ENCODE data around the gene CLNK.

Gene CLNK

GRCh38 chr4:10458177-10458576 lies 226.4 kb downstream of the CLNK start:
- H3K27me3 ChIP-seq (ENCODE audit: control insufficient read depth in 1 of 2, insufficient read depth in 2 of 2, low read length in 2 of 2) = peaks cover 12 to 25% of the 10 kb centered on the region in 2 donors
- H3K27ac ChIP-seq (ENCODE audit: low read length) = no peak overlapping the region
- no peak overlapping the region for H3K4me3 ChIP-seq (ENCODE audit: low read length in 2 of 2)
- peaks cover 15% of the 10 kb centered on the region for H3K4me1 ChIP-seq (ENCODE audit: control insufficient read depth, insufficient read depth, low read length)
- peaks cover 4 to 6% of the 10 kb centered on the region in 2 donors for H3K36me3 ChIP-seq (ENCODE audit: control insufficient read depth in 2 of 2, insufficient read depth in 2 of 2, low read length in 2 of 2)
- H3K9me3 ChIP-seq (ENCODE audit: control insufficient read depth in 2 of 2, low read length in 2 of 2) = no peaks in the 10 kb centered on the region
- H3K9ac ChIP-seq (ENCODE audit: low read length in 2 of 2) = no peak overlapping the region

DNA sequence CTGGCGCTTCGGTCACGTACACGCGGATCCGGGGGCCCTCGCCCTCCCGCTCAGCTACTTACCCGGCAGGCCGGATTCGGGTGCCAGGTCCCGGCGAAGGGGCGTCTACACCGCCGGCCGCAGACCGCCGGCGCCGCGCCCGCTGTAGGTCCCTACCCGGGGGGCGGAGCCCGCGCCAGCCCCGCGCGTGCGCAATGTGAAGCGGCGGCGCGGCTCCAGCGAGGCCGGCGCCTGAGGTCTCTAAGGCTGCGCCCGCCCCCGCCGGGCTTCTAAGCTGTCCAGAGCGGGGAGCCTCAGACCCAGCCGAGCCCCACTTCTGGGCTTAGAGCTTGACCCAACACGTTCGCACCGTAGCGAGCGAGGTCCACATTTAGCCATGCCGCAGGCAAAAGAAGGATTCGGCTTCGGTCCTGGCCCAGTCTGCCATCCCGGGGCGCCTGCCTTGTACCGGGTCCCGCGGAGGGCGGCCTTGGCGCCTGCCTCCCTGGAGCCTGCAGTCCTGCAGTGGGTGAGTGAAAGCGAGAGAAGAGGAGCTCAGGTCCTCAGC lies 227.2 kb downstream of the CLNK start, which contains the start of gene ZNF518B:
Gene ZNF518B, minus strand, starts transcription at position 172 of the 547 bp plus-strand sequence. CDS start 11,098 bp downstream, outside the sequence.
- peak within 1 kb of the TSS; percentile 75 to 76 for H3K4me3 ChIP-seq (ENCODE audit: low read length in 2 of 2)
- H3K9me3 ChIP-seq (ENCODE audit: control insufficient read depth in 2 of 2, low read length in 2 of 2) = no peaks in the 10 kb centered on the region
- no peak within 1 kb of the TSS for H3K27ac ChIP-seq (ENCODE audit: low read length)
- H3K9ac ChIP-seq (ENCODE audit: low read length in 2 of 2) = peak within 1 kb of the TSS in 1 of 2 donors; percentile 40
- H3K36me3 ChIP-seq (ENCODE audit: control insufficient read depth in 2 of 2, insufficient read depth in 2 of 2, low read length in 2 of 2) = peaks cover 8 to 13% of the 10 kb centered on the region in 2 donors
- peaks cover 12 to 20% of the 10 kb centered on the region in 2 donors for H3K27me3 ChIP-seq (ENCODE audit: control insufficient read depth in 1 of 2, insufficient read depth in 2 of 2, low read length in 2 of 2)
- H3K4me1 ChIP-seq (ENCODE audit: control insufficient read depth, insufficient read depth, low read length) = peaks cover 15% of the 10 kb centered on the region

GRCh38 chr4:10456595-10457254 lies 227.8 kb downstream of the CLNK start:
- Histone ChIP-seq H3K27me3 (ENCODE audit: control insufficient read depth in 1 of 2, insufficient read depth in 2 of 2, low read length in 2 of 2) (peaks cover 8 to 14% of the 10 kb centered on the region in 2 donors), H3K9me3 (ENCODE audit: control insufficient read depth in 2 of 2, low read length in 2 of 2) (peaks cover 3 to 5% of the 10 kb centered on the region in 2 donors), H3K9ac (ENCODE audit: low read length in 2 of 2) (peak overlapping the region in 1 of 2 donors; percentile 38), H3K4me1 (ENCODE audit: control insufficient read depth, insufficient read depth, low read length) (peaks cover 14% of the 10 kb centered on the region), H3K4me3 (ENCODE audit: low read length in 2 of 2) (peak overlapping the region; percentile 75 to 76), H3K27ac (ENCODE audit: low read length) (no peak overlapping the region), H3K36me3 (ENCODE audit: control insufficient read depth in 2 of 2, insufficient read depth in 2 of 2, low read length in 2 of 2) (peaks cover 11 to 16% of the 10 kb centered on the region in 2 donors)

DNA sequence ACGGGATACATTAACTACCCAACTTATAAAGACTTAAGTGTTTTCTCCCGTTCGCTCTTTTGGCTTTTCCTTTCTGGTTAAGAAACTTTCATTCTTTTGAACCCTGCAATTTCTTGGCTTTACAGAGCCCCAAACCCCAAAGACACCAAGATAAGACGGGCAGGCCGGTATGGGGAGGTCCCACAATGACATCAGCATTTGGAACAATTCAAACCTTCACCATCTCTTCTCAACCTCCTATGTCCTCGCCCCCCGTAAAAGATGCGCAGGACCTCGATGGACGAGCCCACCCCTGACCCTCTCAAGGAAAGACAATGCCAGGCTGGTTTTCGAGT lies 228.3 kb downstream of the CLNK start:
- peaks cover 4 to 5% of the 10 kb centered on the region in 2 donors for H3K9me3 ChIP-seq (ENCODE audit: control insufficient read depth in 2 of 2, low read length in 2 of 2)
- no peak overlapping the region for H3K27ac ChIP-seq (ENCODE audit: low read length)
- peak overlapping the region; percentile 75 to 76 for H3K4me3 ChIP-seq (ENCODE audit: low read length in 2 of 2)
- peaks cover 9% of the 10 kb centered on the region for H3K4me1 ChIP-seq (ENCODE audit: control insufficient read depth, insufficient read depth, low read length)
- peaks cover 7 to 11% of the 10 kb centered on the region in 2 donors for H3K27me3 ChIP-seq (ENCODE audit: control insufficient read depth in 1 of 2, insufficient read depth in 2 of 2, low read length in 2 of 2)
- peak overlapping the region in 1 of 2 donors; percentile 38 for H3K9ac ChIP-seq (ENCODE audit: low read length in 2 of 2)
- H3K36me3 ChIP-seq (ENCODE audit: control insufficient read depth in 2 of 2, insufficient read depth in 2 of 2, low read length in 2 of 2) = peaks cover 12 to 16% of the 10 kb centered on the region in 2 donors

DNA sequence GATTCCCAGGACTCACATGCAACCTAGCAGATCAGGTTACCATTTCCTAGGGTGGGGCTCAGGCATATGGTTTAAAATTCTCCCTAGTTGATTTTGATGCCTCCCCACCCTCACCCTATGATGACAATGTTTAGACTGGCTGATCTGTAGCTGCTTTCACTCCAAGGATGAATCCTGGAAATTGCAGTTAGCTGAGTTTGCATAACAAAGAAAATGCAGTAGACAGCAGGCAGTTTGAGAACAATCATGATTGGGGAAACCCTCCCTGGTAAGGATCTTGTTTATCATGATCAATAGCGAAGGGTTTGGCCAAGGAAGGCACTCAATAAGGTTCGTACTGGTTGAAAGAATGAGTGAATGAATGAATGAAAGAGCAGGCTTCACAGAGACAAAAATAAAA lies 229.4 kb downstream of the CLNK start:
- Histone ChIP-seq H3K9me3 (ENCODE audit: control insufficient read depth in 2 of 2, low read length in 2 of 2) (peaks cover 5 to 10% of the 10 kb centered on the region in 2 donors), H3K4me3 (ENCODE audit: low read length in 2 of 2) (no peak overlapping the region), H3K27me3 (ENCODE audit: control insufficient read depth in 1 of 2, insufficient read depth in 2 of 2, low read length in 2 of 2) (peaks cover 0 to 2% of the 10 kb centered on the region in 2 donors), H3K9ac (ENCODE audit: low read length in 2 of 2) (no peak overlapping the region), H3K36me3 (ENCODE audit: control insufficient read depth in 2 of 2, insufficient read depth in 2 of 2, low read length in 2 of 2) (peaks cover 17 to 24% of the 10 kb centered on the region in 2 donors), H3K27ac (ENCODE audit: low read length) (no peak overlapping the region), H3K4me1 (ENCODE audit: control insufficient read depth, insufficient read depth, low read length) (peaks cover 5% of the 10 kb centered on the region)

DNA sequence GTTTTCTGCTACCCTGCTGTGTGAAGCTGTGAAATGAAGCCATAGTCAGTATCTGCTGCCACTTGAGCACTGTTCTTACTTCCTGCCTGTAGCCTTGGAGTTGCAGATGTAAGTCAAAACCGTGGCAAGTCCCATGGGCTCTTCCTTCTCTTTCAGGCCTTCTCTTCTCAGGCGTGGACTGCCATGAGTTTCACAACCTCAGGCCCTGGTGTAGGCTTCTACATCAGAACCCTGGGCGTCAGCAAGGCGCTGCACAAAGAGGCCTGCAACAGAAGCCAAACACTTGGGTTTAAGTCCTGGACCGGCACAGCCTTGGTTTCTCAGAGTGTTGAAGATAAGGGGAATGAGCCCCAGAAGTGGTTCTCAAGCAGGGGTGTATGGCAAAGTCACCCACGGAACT lies 229.8 kb downstream of the CLNK start:
- peaks cover 5% of the 10 kb centered on the region for H3K4me1 ChIP-seq (ENCODE audit: control insufficient read depth, insufficient read depth, low read length)
- peaks cover 5 to 12% of the 10 kb centered on the region in 2 donors for H3K9me3 ChIP-seq (ENCODE audit: control insufficient read depth in 2 of 2, low read length in 2 of 2)
- H3K36me3 ChIP-seq (ENCODE audit: control insufficient read depth in 2 of 2, insufficient read depth in 2 of 2, low read length in 2 of 2) = peaks cover 20 to 28% of the 10 kb centered on the region in 2 donors
- peaks cover 0 to 2% of the 10 kb centered on the region in 2 donors for H3K27me3 ChIP-seq (ENCODE audit: control insufficient read depth in 1 of 2, insufficient read depth in 2 of 2, low read length in 2 of 2)
- no peak overlapping the region for H3K27ac ChIP-seq (ENCODE audit: low read length)
- H3K9ac ChIP-seq (ENCODE audit: low read length in 2 of 2) = no peak overlapping the region
- H3K4me3 ChIP-seq (ENCODE audit: low read length in 2 of 2) = no peak overlapping the region

- Histone ChIP-seq H3K4me1 (ENCODE audit: control insufficient read depth, insufficient read depth, low read length) (peaks cover 5% of the 10 kb centered on the region), H3K9ac (ENCODE audit: low read length in 2 of 2) (no peak overlapping the region), H3K27me3 (ENCODE audit: control insufficient read depth in 1 of 2, insufficient read depth in 2 of 2, low read length in 2 of 2) (peaks cover 0 to 2% of the 10 kb centered on the region in 2 donors), H3K9me3 (ENCODE audit: control insufficient read depth in 2 of 2, low read length in 2 of 2) (peaks cover 5 to 14% of the 10 kb centered on the region in 2 donors), H3K36me3 (ENCODE audit: control insufficient read depth in 2 of 2, insufficient read depth in 2 of 2, low read length in 2 of 2) (peaks cover 20 to 29% of the 10 kb centered on the region in 2 donors), H3K4me3 (ENCODE audit: low read length in 2 of 2) (no peak overlapping the region), H3K27ac (ENCODE audit: low read length) (no peak overlapping the region)
These were observed 230.4 kb downstream of the CLNK start for GRCh38 chr4:10454121-10454520.

- H3K9ac ChIP-seq (ENCODE audit: low read length in 2 of 2) = no peak overlapping the region
- H3K9me3 ChIP-seq (ENCODE audit: control insufficient read depth in 2 of 2, low read length in 2 of 2) = peaks cover 15 to 35% of the 10 kb centered on the region in 2 donors
- no peaks in the 10 kb centered on the region for H3K27me3 ChIP-seq (ENCODE audit: control insufficient read depth in 1 of 2, insufficient read depth in 2 of 2, low read length in 2 of 2)
- H3K4me1 ChIP-seq (ENCODE audit: control insufficient read depth, insufficient read depth, low read length) = no peaks in the 10 kb centered on the region
- H3K4me3 ChIP-seq (ENCODE audit: low read length in 2 of 2) = no peak overlapping the region
- no peak overlapping the region for H3K27ac ChIP-seq (ENCODE audit: low read length)
- H3K36me3 ChIP-seq (ENCODE audit: control insufficient read depth in 2 of 2, insufficient read depth in 2 of 2, low read length in 2 of 2) = peaks cover 29 to 48% of the 10 kb centered on the region in 2 donors
These were observed 235.6 kb downstream of the CLNK start for GRCh38 chr4:10448991-10449390.

DNA sequence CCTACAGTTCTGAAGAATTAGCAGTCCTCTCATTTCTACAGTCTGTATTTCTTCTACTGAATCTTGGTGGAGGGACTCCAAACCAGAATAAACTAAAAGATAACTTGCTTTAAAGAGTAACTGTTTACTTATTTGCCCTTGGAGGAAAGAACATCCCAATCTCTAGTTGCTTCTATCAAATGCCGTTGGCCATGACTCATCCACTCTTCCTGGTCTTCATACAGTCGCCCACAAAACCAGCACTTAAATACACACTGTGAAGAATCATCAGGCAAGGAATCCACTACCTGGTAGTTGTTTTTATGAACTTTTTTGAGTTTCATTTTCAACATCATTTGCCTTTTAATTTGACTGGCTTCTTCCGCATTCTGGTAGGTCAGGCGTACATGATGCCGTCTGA lies 241.6 kb downstream of the CLNK start:
- Histone ChIP-seq H3K4me1 (ENCODE audit: control insufficient read depth, insufficient read depth, low read length) (no peaks in the 10 kb centered on the region), H3K9me3 (ENCODE audit: control insufficient read depth in 2 of 2, low read length in 2 of 2) (peaks cover 17 to 39% of the 10 kb centered on the region in 2 donors), H3K9ac (ENCODE audit: low read length in 2 of 2) (no peak overlapping the region), H3K4me3 (ENCODE audit: low read length in 2 of 2) (no peak overlapping the region), H3K36me3 (ENCODE audit: control insufficient read depth in 2 of 2, insufficient read depth in 2 of 2, low read length in 2 of 2) (peaks cover 16 to 18% of the 10 kb centered on the region in 2 donors), H3K27me3 (ENCODE audit: control insufficient read depth in 1 of 2, insufficient read depth in 2 of 2, low read length in 2 of 2) (no peaks in the 10 kb centered on the region), H3K27ac (ENCODE audit: low read length) (no peak overlapping the region)

DNA sequence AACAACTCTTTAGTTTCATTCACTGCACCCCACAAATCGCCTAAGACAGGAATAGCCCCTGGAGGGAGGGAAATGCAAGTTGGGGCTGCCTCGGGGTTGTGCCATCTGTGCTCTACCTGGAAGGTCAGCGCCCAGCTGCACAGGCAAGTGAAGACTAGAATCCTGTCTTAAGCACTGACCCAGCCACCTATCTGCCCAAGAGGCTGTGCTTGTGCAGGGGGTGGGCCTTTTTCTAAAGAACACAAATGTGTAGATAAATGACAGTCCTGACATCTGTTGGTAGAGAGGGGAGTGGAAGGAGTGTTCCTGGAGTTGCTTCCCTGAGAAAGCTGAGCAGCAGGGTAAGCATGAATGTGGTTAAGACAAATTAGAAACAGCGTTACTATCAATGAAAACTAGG lies 243.1 kb downstream of the CLNK start:
- Histone ChIP-seq H3K27me3 (ENCODE audit: control insufficient read depth in 1 of 2, insufficient read depth in 2 of 2, low read length in 2 of 2) (no peaks in the 10 kb centered on the region), H3K9ac (ENCODE audit: low read length in 2 of 2) (no peak overlapping the region), H3K4me3 (ENCODE audit: low read length in 2 of 2) (no peak overlapping the region), H3K27ac (ENCODE audit: low read length) (no peak overlapping the region), H3K4me1 (ENCODE audit: control insufficient read depth, insufficient read depth, low read length) (no peaks in the 10 kb centered on the region), H3K9me3 (ENCODE audit: control insufficient read depth in 2 of 2, low read length in 2 of 2) (peaks cover 14 to 33% of the 10 kb centered on the region in 2 donors), H3K36me3 (ENCODE audit: control insufficient read depth in 2 of 2, insufficient read depth in 2 of 2, low read length in 2 of 2) (peaks cover 16 to 17% of the 10 kb centered on the region in 2 donors)

DNA sequence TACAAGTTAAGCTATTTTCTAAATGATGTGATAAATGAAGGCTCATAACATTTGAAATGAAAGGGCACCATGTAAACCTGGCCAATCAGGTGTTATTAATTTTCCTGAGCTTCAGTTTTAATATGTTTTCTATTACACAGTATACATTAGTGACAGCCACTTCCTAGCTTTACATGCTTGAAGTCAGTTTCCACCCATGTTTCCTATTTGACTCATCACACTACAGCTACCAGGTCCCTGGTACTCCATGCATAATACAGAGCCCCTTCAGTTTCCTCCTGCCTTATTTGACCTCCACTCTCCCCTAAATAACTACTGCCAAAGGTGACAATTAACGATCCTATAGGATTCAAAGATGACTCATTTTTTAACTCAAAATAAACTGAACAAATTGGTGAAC lies 245.6 kb downstream of the CLNK start:
- Histone ChIP-seq H3K4me1 (ENCODE audit: control insufficient read depth, insufficient read depth, low read length) (no peaks in the 10 kb centered on the region), H3K36me3 (ENCODE audit: control insufficient read depth in 2 of 2, insufficient read depth in 2 of 2, low read length in 2 of 2) (peaks cover 0 to 3% of the 10 kb centered on the region in 2 donors), H3K9me3 (ENCODE audit: control insufficient read depth in 2 of 2, low read length in 2 of 2) (peaks cover 10 to 25% of the 10 kb centered on the region in 2 donors), H3K27ac (ENCODE audit: low read length) (no peak overlapping the region), H3K4me3 (ENCODE audit: low read length in 2 of 2) (no peak overlapping the region), H3K27me3 (ENCODE audit: control insufficient read depth in 1 of 2, insufficient read depth in 2 of 2, low read length in 2 of 2) (no peaks in the 10 kb centered on the region), H3K9ac (ENCODE audit: low read length in 2 of 2) (no peak overlapping the region)
